Spleen (tissue), 7 donors: ENCODE measurements around the gene BCAR1.

Source experiments
- CTCF ChIP-seq, 11 experiments: fragments of 200-600 bp in 7 of 11; fragments of 450-650 bp in 4 of 11; sonication (generic) in 4 of 11; IDR thresholded peaks in 8 of 11; conservative IDR thresholded peaks in 3 of 11; 1 replicate in 7 of 11; 2 replicates in 4 of 11; pipeline versions ENCODE4 v1.4.0 to v1.8.0; 2016 to 2021; ENCODE audit warnings: antibody characterized with exemption in 11 of 11, inconsistent platforms in 4 of 11, mild to moderate bottlenecking in 1 of 11
- POLR2AphosphoS5 ChIP-seq, 3 donors: sonication (generic); formaldehyde crosslinking; IDR thresholded peaks; one replicate each; pipeline ENCODE4 v1.5.1; 2017; ENCODE audit warnings: antibody characterized with exemption in 3 of 3
- donor health status: DM: no; HTN: no; CAD: no; lungs with moderate emphysema.
- donor health status: DM: no; HTN: no; CAD: no.
- donor health status: DM: no; HTN: no; CAD: no.

DNA sequence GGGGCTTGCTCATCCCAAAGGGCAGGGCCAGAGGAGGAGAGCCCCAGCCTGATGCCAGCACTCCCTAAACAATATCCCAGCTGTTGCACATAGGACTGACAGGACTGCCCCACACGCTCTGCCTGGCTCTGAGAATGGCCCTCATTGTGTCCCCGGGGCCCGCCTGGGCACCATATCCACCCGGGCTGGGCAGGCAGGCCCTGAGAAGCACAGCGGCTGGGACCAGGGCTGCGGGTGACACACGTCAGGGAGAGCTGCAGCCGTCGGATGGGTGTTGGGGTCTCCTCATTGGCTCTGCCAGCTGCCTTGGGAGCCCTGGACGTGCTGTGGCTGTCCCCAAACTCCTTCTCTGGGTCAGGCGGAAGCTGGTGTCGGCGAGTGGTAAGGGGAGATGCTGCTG is 4.2 kb downstream of the BCAR1 start:
- no peak for TF ChIP-seq CTCF (IDR thresholded peaks at IDR 0.05 in 8 of 11, conservative IDR thresholded peaks at IDR 0.05 in 3 of 11)
- peak in 2 of 3 donors; percentile 28 to 29 for TF ChIP-seq POLR2AphosphoS5 (IDR thresholded peaks at IDR 0.05)
